ENCODE data around the gene SLC22A1.

DNA sequence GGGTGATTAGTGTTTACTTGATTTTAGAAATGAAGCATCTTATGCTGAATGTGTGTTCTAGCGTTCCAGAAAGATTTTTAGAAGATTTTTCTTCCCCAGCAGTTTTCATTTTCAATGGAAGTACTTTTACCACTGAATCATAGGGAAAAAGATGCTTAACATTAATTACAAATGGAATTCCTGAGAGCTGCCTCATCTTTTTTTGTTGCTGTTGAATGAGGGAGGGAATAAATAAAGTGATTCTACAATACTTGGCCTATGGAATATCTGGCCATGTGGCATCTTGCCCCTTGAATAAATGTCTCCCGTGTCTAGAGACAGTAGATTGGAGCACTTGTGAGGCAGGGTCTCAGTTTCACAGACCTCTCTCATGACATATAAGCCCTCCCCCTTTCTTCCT lies 44.1 kb upstream of the SLC22A1 start:
- no peak for TF ChIP-seq SMC3 (IDR thresholded peaks at IDR 0.05; ENCODE audit: low read depth, low read length)
- no peak for TF ChIP-seq POLR2A (IDR thresholded peaks at IDR 0.05; ENCODE audit: low read depth, low read length)
- TF ChIP-seq, protein P1, sequence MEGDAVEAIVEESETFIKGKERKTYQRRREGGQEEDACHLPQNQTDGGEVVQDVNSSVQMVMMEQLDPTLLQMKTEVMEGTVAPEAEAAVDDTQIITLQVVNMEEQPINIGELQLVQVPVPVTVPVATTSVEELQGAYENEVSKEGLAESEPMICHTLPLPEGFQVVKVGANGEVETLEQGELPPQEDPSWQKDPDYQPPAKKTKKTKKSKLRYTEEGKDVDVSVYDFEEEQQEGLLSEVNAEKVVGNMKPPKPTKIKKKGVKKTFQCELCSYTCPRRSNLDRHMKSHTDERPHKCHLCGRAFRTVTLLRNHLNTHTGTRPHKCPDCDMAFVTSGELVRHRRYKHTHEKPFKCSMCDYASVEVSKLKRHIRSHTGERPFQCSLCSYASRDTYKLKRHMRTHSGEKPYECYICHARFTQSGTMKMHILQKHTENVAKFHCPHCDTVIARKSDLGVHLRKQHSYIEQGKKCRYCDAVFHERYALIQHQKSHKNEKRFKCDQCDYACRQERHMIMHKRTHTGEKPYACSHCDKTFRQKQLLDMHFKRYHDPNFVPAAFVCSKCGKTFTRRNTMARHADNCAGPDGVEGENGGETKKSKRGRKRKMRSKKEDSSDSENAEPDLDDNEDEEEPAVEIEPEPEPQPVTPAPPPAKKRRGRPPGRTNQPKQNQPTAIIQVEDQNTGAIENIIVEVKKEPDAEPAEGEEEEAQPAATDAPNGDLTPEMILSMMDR (conservative IDR thresholded peaks at IDR 0.05; ENCODE audit: low read depth, low read length): no peak
- TF ChIP-seq RFX5 (IDR thresholded peaks at IDR 0.05; ENCODE audit: low read depth, low read length): no peak
- TF ChIP-seq, protein P2, sequence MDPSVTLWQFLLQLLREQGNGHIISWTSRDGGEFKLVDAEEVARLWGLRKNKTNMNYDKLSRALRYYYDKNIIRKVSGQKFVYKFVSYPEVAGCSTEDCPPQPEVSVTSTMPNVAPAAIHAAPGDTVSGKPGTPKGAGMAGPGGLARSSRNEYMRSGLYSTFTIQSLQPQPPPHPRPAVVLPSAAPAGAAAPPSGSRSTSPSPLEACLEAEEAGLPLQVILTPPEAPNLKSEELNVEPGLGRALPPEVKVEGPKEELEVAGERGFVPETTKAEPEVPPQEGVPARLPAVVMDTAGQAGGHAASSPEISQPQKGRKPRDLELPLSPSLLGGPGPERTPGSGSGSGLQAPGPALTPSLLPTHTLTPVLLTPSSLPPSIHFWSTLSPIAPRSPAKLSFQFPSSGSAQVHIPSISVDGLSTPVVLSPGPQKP (IDR thresholded peaks at IDR 0.05; ENCODE audit: borderline replicate concordance, low read depth, low read length): no peak
- no peak for TF ChIP-seq CHD1 (IDR thresholded peaks at IDR 0.05; ENCODE audit: low read depth, low read length)
- TF ChIP-seq MXI1 (IDR thresholded peaks at IDR 0.05; ENCODE audit: borderline replicate concordance, low read depth, low read length): no peak
